HEK293 (cell line): Measurements from ENCODE around the gene CHMP4A.

ENCODE experiments used
- CTCF ChIA-PET: fragments of 350-600 bp; formaldehyde crosslinking; extraction: SDS; loops from one replicate; lab custom pipeline; 2021; ENCODE audit warnings: antibody characterized with exemption; lab: Yijun Ruan, JAX
- POLR2A ChIA-PET: fragments of 300-600 bp; formaldehyde crosslinking; extraction: SDS; loops from one replicate; lab custom pipeline; 2020; ENCODE audit warnings: antibody characterized with exemption, inconsistent platforms; lab: Yijun Ruan, JAX
- H3K27ac ChIP-seq: fragments of 200-500 bp; sonication (Bioruptor generic); 2 replicates; pipeline ENCODE4 v1.5.1; 2014; ENCODE audit warnings: low read depth, low read length, control low read depth, inconsistent platforms; ENCODE audit errors: extremely low read depth
- H3K36me3 ChIP-seq, 2 experiments: fragments of 200-500 bp in 1 of 2; sonication (Bioruptor generic) in 1 of 2; 1 replicate in 1 of 2; 2 replicates in 1 of 2; pipeline ENCODE4 v1.5.1; 2014 to 2017; ENCODE audit warnings: inconsistent platforms in 2 of 2, low read length in 2 of 2; ENCODE audit not compliant: control insufficient read depth in 2 of 2, insufficient read depth in 1 of 2
- H3K4me1 ChIP-seq: fragments of 200-500 bp; sonication (Bioruptor generic); 2 replicates; pipeline ENCODE4 v1.5.1; 2014; ENCODE audit warnings: mild to moderate bottlenecking, low read length, inconsistent platforms; ENCODE audit not compliant: control insufficient read depth, insufficient read depth
- H3K4me3 ChIP-seq: 2 replicates; pipeline ENCODE4 v1.5.1; 2011; ENCODE audit warnings: low read depth, mild to moderate bottlenecking, control low read depth, low read length, moderate library complexity
- H3K9me3 ChIP-seq: fragments of 200-500 bp; sonication (Bioruptor generic); 2 replicates; pipeline ENCODE4 v1.5.1; 2014; ENCODE audit warnings: low read depth, low read length, inconsistent platforms; ENCODE audit not compliant: control insufficient read depth, insufficient read depth
- EGR2 ChIP-seq: fragments of 450-650 bp; formaldehyde crosslinking; IDR thresholded peaks from 2 replicates; pipeline ENCODE4 v1.5.1; 2016; ENCODE audit warnings: low read depth, missing biosample characterization, missing genetic modification characterization
- GLIS1 ChIP-seq: fragments of 450-650 bp; formaldehyde crosslinking; IDR thresholded peaks from 2 replicates; pipeline ENCODE4 v1.5.1; 2016; ENCODE audit warnings: missing biosample characterization, missing genetic modification characterization
- KLF10 ChIP-seq: fragments of 450-650 bp; IDR thresholded peaks from 2 replicates; pipeline ENCODE4 v1.5.1; 2018; ENCODE audit warnings: missing biosample characterization, mild to moderate bottlenecking, missing genetic modification characterization
- PRDM10 ChIP-seq: fragments of 450-650 bp; formaldehyde crosslinking; IDR thresholded peaks from 2 replicates; pipeline ENCODE4 v1.5.1; 2016; ENCODE audit warnings: missing biosample characterization, missing genetic modification characterization
- REPIN1 ChIP-seq: fragments of 450-650 bp; formaldehyde crosslinking; IDR thresholded peaks from 2 replicates; pipeline ENCODE4 v1.5.1; 2017; ENCODE audit warnings: missing biosample characterization, missing genetic modification characterization, low read depth
- ZFHX2 ChIP-seq: fragments of 450-650 bp; formaldehyde crosslinking; conservative IDR thresholded peaks from 2 replicates; pipeline ENCODE4 v1.5.1; 2016; ENCODE audit warnings: missing biosample characterization, missing genetic modification characterization
- ZNF18 ChIP-seq: fragments of 450-650 bp; formaldehyde crosslinking; IDR thresholded peaks from 2 replicates; pipeline ENCODE4 v1.5.1; 2016; ENCODE audit warnings: missing biosample characterization, missing genetic modification characterization
- ZNF266 ChIP-seq: fragments of 450-650 bp; formaldehyde crosslinking; IDR thresholded peaks from 2 replicates; pipeline ENCODE4 v1.5.1; 2016; ENCODE audit warnings: missing biosample characterization, missing genetic modification characterization, low read depth
- ZNF274 ChIP-seq, 2 experiments: fragments of 200-500 bp in 1 of 2; fragments of 450-650 bp in 1 of 2; sonication (Bioruptor generic) in 1 of 2; formaldehyde crosslinking in 1 of 2; IDR thresholded peaks; 2 replicates each; pipeline versions ENCODE4 v1.5.1 to v1.6.1; 2014 to 2016; ENCODE audit warnings: borderline replicate concordance in 1 of 2, inconsistent platforms in 1 of 2, low read length in 1 of 2, missing biosample characterization in 1 of 2, missing genetic modification characterization in 1 of 2
- ZNF530 ChIP-seq: fragments of 450-650 bp; formaldehyde crosslinking; IDR thresholded peaks from 2 replicates; pipeline ENCODE4 v1.5.1; 2016; ENCODE audit warnings: low read depth, missing biosample characterization, missing genetic modification characterization
- ZNF549 ChIP-seq: fragments of 450-650 bp; IDR thresholded peaks from 2 replicates; pipeline ENCODE4 v1.5.1; 2018; ENCODE audit warnings: missing biosample characterization, missing genetic modification characterization, mild to moderate bottlenecking, inconsistent platforms, moderate library complexity
- ZNF558 ChIP-seq: fragments of 450-650 bp; formaldehyde crosslinking; IDR thresholded peaks from 2 replicates; pipeline ENCODE4 v1.5.1; 2016; ENCODE audit warnings: missing biosample characterization, missing genetic modification characterization
- ZNF645 ChIP-seq: fragments of 450-650 bp; formaldehyde crosslinking; IDR thresholded peaks from 2 replicates; pipeline ENCODE4; 2016; ENCODE audit warnings: missing biosample characterization, missing genetic modification characterization
- ZNF664 ChIP-seq: fragments of 450-650 bp; formaldehyde crosslinking; IDR thresholded peaks from 2 replicates; pipeline ENCODE4 v1.5.1; 2016; ENCODE audit warnings: missing biosample characterization, missing genetic modification characterization
- ZNF677 ChIP-seq: fragments of 450-650 bp; IDR thresholded peaks from 2 replicates; pipeline ENCODE4 v1.5.0; 2018; ENCODE audit warnings: missing biosample characterization, mild to moderate bottlenecking, missing genetic modification characterization, moderate library complexity
- ZSCAN23 ChIP-seq: fragments of 450-650 bp; formaldehyde crosslinking; IDR thresholded peaks from 2 replicates; pipeline ENCODE4 v1.5.1; 2016; ENCODE audit warnings: missing biosample characterization, missing genetic modification characterization
- ZXDB ChIP-seq: fragments of 450-650 bp; formaldehyde crosslinking; IDR thresholded peaks from 2 replicates; pipeline ENCODE4 v1.5.1; 2016; ENCODE audit warnings: missing biosample characterization, missing genetic modification characterization

The CHMP4A gene

GRCh38 chr14:24198814-24199524, 14.3 kb downstream of the CHMP4A start:
- CTCF ChIA-PET = no interaction called here
- H3K4me1 ChIP-seq = peaks cover 4% of the 10 kb centered on the region; the same call in 1 of the 2 replicates
- peak; percentile 61 for TF ChIP-seq ZFHX2
- TF ChIP-seq ZNF18 (tag by site-specific recombination) = peak; percentile 46; the same call in 1 of the 2 replicates
- TF ChIP-seq PRDM10 = no peak
- no peak for TF ChIP-seq ZNF664 (tag by site-specific recombination)
- no peak for TF ChIP-seq ZNF558
- no peak for TF ChIP-seq ZNF549 (tag by site-specific recombination)
- TF ChIP-seq EGR2 (tag by site-specific recombination) = peak; percentile 60
- no peak for TF ChIP-seq ZNF266 (tag by site-specific recombination)
- TF ChIP-seq ZNF677 (tag by site-specific recombination) = no peak
- TF ChIP-seq ZNF274 (IDR thresholded peaks at IDR 0.05; ENCODE audit: low read length) = no peak
- peak; percentile 62; the same call in 1 of the 2 replicates for TF ChIP-seq ZNF274 (tag by site-specific recombination; IDR thresholded peaks at IDR 0.05; ENCODE audit: borderline replicate concordance)
- TF ChIP-seq ZSCAN23 (tag by site-specific recombination) = no peak
- 0 out of 2 replicates have a peak, but pooled peaks have one; percentile 11 for TF ChIP-seq GLIS1 (tag by site-specific recombination)
- H3K4me3 ChIP-seq = no peak overlapping the region
- no peaks in the 10 kb centered on the region for H3K9me3 ChIP-seq
- H3K36me3 ChIP-seq = peaks cover 4 to 31% of the 10 kb centered on the region in 2 experiments; a peak in 2 of 3 replicates
- peak overlapping the region; percentile 25; the same call in 1 of the 2 replicates for H3K27ac ChIP-seq
- POLR2A ChIA-PET = interaction anchor here (1.6 to 2.0 kb wide), 2 partner anchors 10 to 14 kb away, joined by 4 to 7 read pairs; partner anchors contain the start of genes CHMP4A and IPO4

- Histone ChIP-seq H3K9me3 (no peaks in the 10 kb centered on the region), H3K36me3 (peaks cover 4 to 40% of the 10 kb centered on the region in 2 experiments), H3K4me1 (peaks cover 4% of the 10 kb centered on the region; the same call in 1 of the 2 replicates), H3K4me3 (no peak overlapping the region), H3K27ac (no peak overlapping the region)
- ChIA-PET CTCF (interaction anchor here (0.6 to 0.7 kb wide), 2 partner anchors 42 to 139 kb away, joined by 3 to 5 read pairs; no protein-coding TSS in a partner anchor), POLR2A (interaction anchor here (4.1 kb wide), 1 partner anchor 17 kb away, joined by 43 read pairs; the partner anchor contains the start of genes CHMP4A and MDP1)
- TF ChIP-seq ZNF645 (tag by site-specific recombination) (no peak), ZNF266 (tag by site-specific recombination) (no peak), ZNF530 (tag by site-specific recombination) (no peak), KLF10 (tag by site-specific recombination) (no peak), ZXDB (no peak), REPIN1 (tag by site-specific recombination) (no peak)
These were observed 16.2 kb downstream of the CHMP4A start for GRCh38 chr14:24197056-24197450.
